Colon (tissue), 2 donors: ENCODE measurements around the gene KLHL7.
"Not testable (repeated sequence)": the region's sequence is repeated elsewhere in the genome, so short reads cannot be mapped to it uniquely, and the experiment has no call there.

Experiments
- FAIRE-seq: peaks from 2 replicates; lab custom pipeline; 2012; peaks lifted over from hg19 to GRCh38; lab: Jason Lieb, UNC
- donor health status: control.
- donor health status: control.

KLHL7 gene

GRCh38 chr7:23107781-23108180, 2.2 kb downstream of the KLHL7 start:
- no peak for FAIRE-seq

DNA sequence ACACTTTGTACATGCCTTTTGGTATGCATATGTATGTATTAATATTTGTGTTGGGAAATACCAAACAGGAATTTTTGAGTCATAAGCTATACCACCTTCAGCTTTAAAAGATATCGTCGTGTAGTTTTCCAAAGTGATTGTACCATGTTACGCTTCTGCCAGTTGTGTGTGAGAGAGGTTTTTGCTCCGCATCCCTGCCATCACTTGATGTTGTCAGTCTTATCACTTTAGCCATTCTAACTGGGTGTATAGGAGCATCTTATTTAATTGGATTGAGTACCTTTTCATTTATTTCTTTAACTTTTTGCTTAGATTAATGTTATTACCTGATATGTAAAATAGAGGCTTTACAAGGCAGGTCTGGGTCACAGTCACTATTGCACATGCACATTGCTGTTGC, 3.4 kb downstream of the KLHL7 start:
- FAIRE-seq: no peak

- FAIRE-seq: no peak
Measured at GRCh38 chr7:23109470-23109869, 3.9 kb downstream of the KLHL7 start.

GRCh38 chr7:23114896-23115295, 9.3 kb downstream of the KLHL7 start:
- no peak for FAIRE-seq

DNA sequence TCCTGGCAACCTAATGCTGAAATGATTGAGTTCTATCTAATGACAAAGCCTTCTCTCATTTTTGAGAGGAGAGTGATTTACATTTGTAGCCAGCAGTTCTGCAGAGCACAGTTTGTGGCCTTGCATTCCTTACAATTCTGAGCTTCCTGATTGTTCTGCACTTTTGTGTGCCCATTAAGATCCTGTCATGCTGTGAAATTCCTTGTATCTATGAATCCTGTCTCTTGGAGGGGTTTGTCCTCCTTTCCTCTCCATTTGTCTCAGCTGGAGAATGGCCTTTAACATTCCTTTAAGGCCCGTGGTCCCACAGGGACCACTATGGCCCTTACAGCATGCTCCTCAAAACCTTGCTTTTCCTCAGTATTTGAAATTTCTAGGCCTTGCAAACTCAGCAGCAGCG, 10.4 kb downstream of the KLHL7 start:
- FAIRE-seq: no peak

DNA sequence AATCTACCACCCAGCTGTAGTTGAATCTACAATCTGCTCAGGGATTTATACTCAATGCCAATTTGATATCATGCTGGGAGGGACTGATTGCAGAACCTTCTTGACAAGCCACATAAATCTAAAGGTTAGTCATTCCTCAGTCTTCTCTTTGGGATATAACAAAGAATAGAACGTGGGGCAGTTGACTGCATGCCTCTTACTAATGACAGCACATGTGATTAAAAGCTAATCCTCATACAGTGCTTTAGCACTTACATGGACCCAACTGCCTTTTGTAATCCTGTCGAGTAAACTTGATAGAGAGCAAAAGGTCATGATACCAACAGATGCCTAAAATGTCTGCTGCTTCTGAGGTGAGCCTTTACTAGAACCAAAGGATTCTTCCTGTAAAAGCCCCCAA, 12.3 kb downstream of the KLHL7 start:
- no peak for FAIRE-seq

GRCh38 chr7:23120106-23120505, 14.5 kb downstream of the KLHL7 start:
- no peak for FAIRE-seq

- FAIRE-seq: no peak
Measured at GRCh38 chr7:23121165-23121564, 15.6 kb downstream of the KLHL7 start.

DNA sequence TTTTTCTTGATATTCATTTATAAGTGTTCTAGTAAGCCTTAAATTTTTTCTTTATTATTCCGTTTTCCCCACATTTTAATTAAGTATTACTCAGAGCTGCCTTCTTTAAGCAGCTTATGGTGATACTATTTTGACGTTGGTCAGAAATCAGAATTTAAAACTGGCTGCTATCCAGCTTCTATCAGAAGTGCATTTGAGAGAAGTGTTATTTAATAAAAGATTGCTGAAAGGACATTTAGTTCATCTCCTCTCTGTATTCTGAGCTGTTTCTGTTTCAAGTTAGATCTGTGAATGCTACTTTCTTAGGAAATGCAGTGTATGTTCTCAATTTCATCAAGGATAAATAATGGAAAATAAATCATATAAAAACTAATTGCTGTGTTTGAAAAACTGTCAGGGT, 17.4 kb downstream of the KLHL7 start:
- FAIRE-seq: no peak

GRCh38 chr7:23123465-23123864, 17.9 kb downstream of the KLHL7 start:
- FAIRE-seq: no peak

GRCh38 chr7:23129036-23129435, 23.5 kb downstream of the KLHL7 start:
- FAIRE-seq: no peak

- not testable (repeated sequence) for FAIRE-seq
Measured at GRCh38 chr7:23131799-23132198, 26.2 kb downstream of the KLHL7 start.

GRCh38 chr7:23133797-23134196, 28.2 kb downstream of the KLHL7 start:
- no peak for FAIRE-seq

DNA sequence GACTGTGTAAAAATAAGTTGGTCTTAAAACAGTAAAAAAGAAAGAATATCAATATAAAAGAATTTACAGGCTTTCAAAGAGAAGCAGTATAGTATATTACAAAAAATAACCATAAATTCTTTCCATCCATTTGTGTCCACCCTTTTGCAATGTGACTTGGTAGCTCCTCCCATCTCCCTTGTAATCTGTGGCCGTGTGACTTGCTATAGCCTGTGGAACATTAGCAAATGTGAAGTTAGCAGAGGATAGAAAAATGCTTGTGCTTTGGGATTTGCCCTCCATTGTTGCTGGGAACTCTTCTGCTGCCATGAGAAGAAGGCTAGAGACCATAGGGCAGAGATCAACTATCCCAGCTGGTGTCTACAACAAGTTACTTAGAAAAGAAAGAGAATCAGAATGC, 30.2 kb downstream of the KLHL7 start:
- FAIRE-seq: no peak

DNA sequence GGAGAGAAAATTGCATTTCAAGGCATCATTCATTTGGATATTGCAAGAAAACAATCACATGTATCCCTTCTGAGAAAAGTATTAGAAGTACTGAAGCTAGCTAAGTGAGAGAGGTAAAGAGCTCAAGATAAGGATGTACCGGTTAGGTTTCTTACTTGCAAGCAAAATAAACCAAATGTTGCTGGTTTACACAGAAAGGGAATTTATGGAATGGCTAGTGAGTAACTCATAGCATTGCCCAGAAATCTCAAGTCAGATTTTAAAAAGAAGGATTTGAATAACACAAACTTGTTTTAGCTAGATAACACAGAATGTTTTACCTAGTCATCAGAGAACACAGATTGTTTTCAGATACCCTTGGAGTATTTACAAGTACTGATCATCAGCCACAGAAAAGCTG, 30.6 kb downstream of the KLHL7 start:
- FAIRE-seq: no peak

- no peak for FAIRE-seq
Measured at GRCh38 chr7:23157679-23158078, 52.1 kb downstream of the KLHL7 start.

GRCh38 chr7:23158546-23158945, 53.0 kb downstream of the KLHL7 start:
- FAIRE-seq: no peak

DNA sequence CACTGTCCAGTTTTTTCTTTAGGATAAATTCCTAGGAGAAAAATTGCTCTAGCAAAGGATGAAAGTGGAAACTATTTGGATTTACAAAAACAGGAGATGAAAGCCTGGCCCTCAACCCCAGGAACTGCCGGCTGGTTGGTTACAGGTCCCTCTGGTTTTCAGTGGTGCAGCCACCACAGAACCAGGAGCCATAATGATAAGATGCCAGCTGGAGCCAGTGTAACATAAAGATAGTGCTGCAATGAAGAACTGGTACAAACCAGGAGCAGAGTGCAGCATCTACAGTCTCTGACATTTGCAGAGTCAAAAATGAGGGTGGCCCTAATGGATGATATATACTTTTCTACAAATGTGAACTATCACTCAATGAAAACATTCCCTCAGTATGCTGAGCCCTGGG, 55.9 kb downstream of the KLHL7 start:
- FAIRE-seq: no peak

DNA sequence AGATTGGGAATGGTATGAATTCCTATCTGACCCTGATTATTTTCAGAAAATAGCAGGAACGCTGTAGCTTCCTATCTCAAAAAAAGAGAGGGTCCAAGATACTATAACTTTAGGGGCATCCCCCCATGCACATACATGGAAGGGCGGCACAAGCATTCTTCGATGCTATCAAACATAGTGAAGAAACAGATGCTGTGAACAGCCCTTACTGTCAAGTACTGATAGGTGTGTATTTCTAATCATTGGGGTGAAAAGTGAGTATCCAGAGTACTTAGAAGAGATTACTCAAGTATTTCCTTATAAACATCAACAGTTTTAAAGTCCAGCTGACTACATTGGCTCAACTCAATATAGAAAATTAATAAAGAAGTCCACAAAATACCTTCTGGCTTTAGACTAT, 59.3 kb downstream of the KLHL7 start:
- no peak for FAIRE-seq

- FAIRE-seq: no peak
Measured at GRCh38 chr7:23165316-23165715, 59.7 kb downstream of the KLHL7 start.

- FAIRE-seq: no peak
Measured at GRCh38 chr7:23167691-23168090, 62.1 kb downstream of the KLHL7 start.

GRCh38 chr7:23168111-23168885, 62.7 kb downstream of the KLHL7 start:
- no peak for FAIRE-seq

GRCh38 chr7:23175938-23176337, 70.4 kb downstream of the KLHL7 start:
- FAIRE-seq: no peak
